K562 (cell line): ENCODE results near the gene PCED1B. TPM values are rescaled to one million over a fixed set of nuclear protein-coding genes. Genes with fewer than 3 reads are reported as not detected.

Experiments
- ATAC-seq: fragments of 200-7000 bp; cut with Tn5 transposase; 3 replicates; pipeline ENCODE4 v1.9.1; 2020; ENCODE audit warnings: moderate library complexity
- BruUV-seq: library from RNA; stranded (reverse); fragments of 400-500 nt; replicated peaks from 2 replicates; lab custom pipeline; 2021; lab: Mats Ljungman, UMichigan
- CTCF ChIA-PET: fragments of 300-600 bp; formaldehyde crosslinking; extraction: SDS; loops from one replicate; lab custom pipeline; 2021; ENCODE audit warnings: low intra/inter-chr PET ratio; lab: Yijun Ruan, JAX
- POLR2A ChIA-PET: fragments of 300-600, 350-650 bp; sonication (Branson Sonifier 250); formaldehyde crosslinking; extraction: SDS; loops from one replicate; lab custom pipeline; 2021; ENCODE audit warnings: antibody characterized with exemption, inconsistent platforms; lab: Yijun Ruan, JAX
- DNase-seq, 4 experiments: peaks; one replicate each; pipeline versions ENCODE4 v3.0.0 to v3.0.0-alpha.2; 2011 to 2018; ENCODE audit warnings: low spot score in 3 of 4, mixed read lengths in 3 of 4; ENCODE audit errors: extremely low read depth in 1 of 4
- FAIRE-seq: peaks from 2 replicates; lab custom pipeline; 2011; peaks lifted over from hg19 to GRCh38; lab: Jason Lieb, UNC
- H2AFZ ChIP-seq: 2 replicates; pipeline ENCODE4 v1.6.0; 2011; ENCODE audit warnings: low read depth, low read length, control low read depth, inconsistent platforms
- H3K27ac ChIP-seq: fragments of 200-600 bp; 3 replicates; pipeline ENCODE4 v1.8.0; 2011; ENCODE audit warnings: low read depth, mild to moderate bottlenecking, control low read depth, inconsistent platforms, low read length, moderate library complexity, mixed read lengths; ENCODE audit errors: extremely low read depth
- H3K27me3 ChIP-seq, 2 experiments: fragments of 300-600 bp in 1 of 2; 2 replicates in 1 of 2; 3 replicates in 1 of 2; pipeline versions ENCODE4 v1.6.0 to v1.8.0; 2011; ENCODE audit warnings: inconsistent platforms in 2 of 2, low read length in 2 of 2, mild to moderate bottlenecking in 1 of 2, mixed read lengths in 1 of 2, moderate library complexity in 1 of 2; ENCODE audit not compliant: control insufficient read depth in 2 of 2, insufficient read depth in 2 of 2
- H3K36me3 ChIP-seq: fragments of 300-600 bp; 3 replicates; pipeline ENCODE4 v1.8.0; 2011; ENCODE audit warnings: mild to moderate bottlenecking, low read length, inconsistent platforms; ENCODE audit not compliant: control insufficient read depth, insufficient read depth
- H3K4me1 ChIP-seq, 2 experiments: fragments of 200-600 bp in 1 of 2; replicated peaks in 1 of 2; 2 replicates in 1 of 2; 3 replicates in 1 of 2; pipeline versions ENCODE4 v1.5.1 to v1.8.0; 2011; ENCODE audit warnings: inconsistent platforms in 2 of 2, low read length in 2 of 2, mild to moderate bottlenecking in 1 of 2, mixed read lengths in 1 of 2, moderate library complexity in 1 of 2; ENCODE audit not compliant: control insufficient read depth in 2 of 2, insufficient read depth in 2 of 2
- H3K4me2 ChIP-seq: 2 replicates; pipeline ENCODE4 v1.6.1; 2011; ENCODE audit warnings: low read length, control low read depth, inconsistent platforms, mixed read lengths; ENCODE audit not compliant: insufficient read depth
- H3K4me3 ChIP-seq: fragments of 200-600 bp; sonication (generic), shearing (Covaris generic); 2 replicates; pipeline ENCODE4 v1.5.1; 2016; ENCODE audit warnings: control low read depth, inconsistent platforms
- H3K79me2 ChIP-seq: fragments of 200-600 bp; 3 replicates; pipeline ENCODE4 v1.8.0; 2011; ENCODE audit warnings: low read length, inconsistent platforms; ENCODE audit not compliant: control insufficient read depth, insufficient read depth
- H3K9ac ChIP-seq, 2 experiments: 2 replicates each; pipeline versions ENCODE4 v1.6.0 to v1.6.1; 2011; ENCODE audit warnings: low read depth in 2 of 2, low read length in 2 of 2, control low read depth in 1 of 2, inconsistent platforms in 1 of 2, mild to moderate bottlenecking in 1 of 2, mixed read lengths in 1 of 2; ENCODE audit not compliant: insufficient read depth in 1 of 2
- H3K9me1 ChIP-seq: one replicate; pipeline ENCODE4 v1.6.0; 2011; ENCODE audit warnings: inconsistent platforms, mild to moderate bottlenecking, low read length, moderate library complexity; ENCODE audit not compliant: control insufficient read depth, insufficient read depth
- H3K9me3 ChIP-seq: replicated peaks from 2 replicates; pipeline ENCODE4 v1.5.1; 2011; ENCODE audit warnings: low read depth, low read length, inconsistent platforms; ENCODE audit not compliant: control insufficient read depth, insufficient read depth
- H4K20me1 ChIP-seq: replicated peaks from 2 replicates; pipeline ENCODE4 v1.6.1; 2011; ENCODE audit warnings: low read length, inconsistent platforms, mixed read lengths; ENCODE audit not compliant: control insufficient read depth, insufficient read depth
- ATF1 ChIP-seq, 2 experiments: fragments of 450-650 bp in 1 of 2; IDR thresholded peaks; 2 replicates each; pipeline ENCODE4 v1.6.1; 2016; ENCODE audit warnings: missing compliant biosample characterization in 1 of 2, missing genetic modification characterization in 1 of 2
- E2F4 ChIP-seq: sonication (generic); formaldehyde crosslinking; IDR thresholded peaks from 2 replicates; pipeline ENCODE4 v1.8.0; 2022; ENCODE audit warnings: mild to moderate bottlenecking, low read depth, missing genetic modification reagents
- ESRRA ChIP-seq: fragments of 450-650 bp; IDR thresholded peaks from 2 replicates; pipeline ENCODE4 v1.6.1; 2014; ENCODE audit warnings: low read depth, mild to moderate bottlenecking, moderate library complexity, borderline replicate concordance
- FUS ChIP-seq: fragments of 200-400 bp; formaldehyde crosslinking; optimal IDR thresholded peaks from 2 replicates; pipeline ENCODE3; 2017; ENCODE audit warnings: low read depth, low read length
- GTF2A2 ChIP-seq: IDR thresholded peaks from 2 replicates; pipeline ENCODE4 v1.6.1; 2016; ENCODE audit warnings: mild to moderate bottlenecking, missing genetic modification characterization, missing compliant biosample characterization
- HMGN3 ChIP-seq: IDR thresholded peaks from 2 replicates; pipeline ENCODE4 v1.6.1; 2011; ENCODE audit warnings: borderline replicate concordance, low read depth, mild to moderate bottlenecking, mixed read lengths, low read length; ENCODE audit not compliant: insufficient read length; ENCODE audit errors: extremely low read depth
- ILK ChIP-seq: fragments of 450-650 bp; IDR thresholded peaks from 2 replicates; pipeline ENCODE4 v1.6.1; 2016; ENCODE audit warnings: missing genetic modification characterization, low read depth, mild to moderate bottlenecking, missing compliant biosample characterization, moderate library complexity, borderline replicate concordance
- NCOR1 ChIP-seq: fragments of 450-650 bp; IDR thresholded peaks from 2 replicates; pipeline ENCODE4 v1.6.1; 2016; ENCODE audit warnings: mild to moderate bottlenecking, moderate library complexity
- PTBP1 ChIP-seq: fragments of 200-400 bp; formaldehyde crosslinking; IDR thresholded peaks from 2 replicates; pipeline ENCODE4 v1.6.1; 2017; ENCODE audit warnings: low read depth, low read length
- RAD21 ChIP-seq, 2 experiments: fragments of 250-450 bp in 1 of 2; fragments of 450-650 bp in 1 of 2; sonication (Bioruptor Pico) in 1 of 2; formaldehyde crosslinking in 1 of 2; IDR thresholded peaks in 1 of 2; conservative IDR thresholded peaks in 1 of 2; 2 replicates each; pipeline versions ENCODE4 v1.4.0 to v1.8.0; 2020 to 2022; ENCODE audit warnings: mild to moderate bottlenecking in 2 of 2, moderate library complexity in 1 of 2
- RFX5 ChIP-seq: IDR thresholded peaks from 2 replicates; pipeline ENCODE4 v1.6.1; 2011; ENCODE audit warnings: low read depth, mild to moderate bottlenecking, improper control_type of control experiment, low read length
- U2AF2 ChIP-seq: fragments of 200-400 bp; formaldehyde crosslinking; optimal IDR thresholded peaks from 2 replicates; pipeline ENCODE3; 2017; ENCODE audit warnings: low read depth, mild to moderate bottlenecking, low read length
- ZBTB17 ChIP-seq: fragments of 450-650 bp; formaldehyde crosslinking; IDR thresholded peaks from 2 replicates; pipeline ENCODE4 v1.4.0; 2020; ENCODE audit warnings: mild to moderate bottlenecking
- ZNF311 ChIP-seq: fragments of 250-450 bp; sonication (Bioruptor Pico); IDR thresholded peaks from 2 replicates; pipeline ENCODE4 v1.4.0; 2020; ENCODE audit warnings: mild to moderate bottlenecking, moderate library complexity
- ZNF354B ChIP-seq: fragments of 250-450 bp; sonication (Bioruptor Pico); IDR thresholded peaks from 2 replicates; pipeline ENCODE4 v1.4.0; 2020
- WGBS: fragments of 100-300 bp; shearing (Covaris generic); methylation state at CpG from one replicate; pipeline ENCODE4 v1.1.6; 2016; ENCODE audit warnings: low coverage, mixed read lengths; ENCODE audit not compliant: insufficient coverage; ENCODE audit errors: missing lambda C conversion rate; 5-methylcytosine and 5-hydroxymethylcytosine counted together
- in situ Hi-C: fragments of 300-500 bp; cut with MboI; formaldehyde crosslinking; loops from 4 replicates; pipeline ENCODE4 v1.15.0; 2018; ENCODE audit warnings: inconsistent platforms, mixed read lengths
- intact Hi-C: fragments of 100-400 bp; cut with micrococcal nuclease; formaldehyde crosslinking; loops from 2 replicates; pipeline ENCODE4 v1.14.2; 2022
- polyA plus RNA-seq, 8 experiments: library from polyadenylated mRNA; depleted of rRNA in 4 of 8; stranded (reverse) in 5 of 8; unstranded in 3 of 8; fragments of >200 nt; fragmentation: Nextera tagmentation in 2 of 8; fragmentation: Illumina TruSeq in 1 of 8; extraction: Ambion mirVana in 2 of 8; extraction: Trizol in 1 of 8; gene quantifications; 2 replicates each; pipeline versions ENCODE4 v1.2.1 to v1.2.3, GENCODE V29; 2011 to 2014; ENCODE audit warnings: inconsistent platforms in 1 of 8, missing spikeins in 1 of 8
- total RNA-seq, 7 experiments: library from RNA; depleted of rRNA in 6 of 7; stranded (reverse); fragments of >200 nt in 6 of 7; fragmentation: Illumina TruSeq in 2 of 7; extraction: Trizol in 2 of 7; gene quantifications; 2 replicates each; pipeline versions ENCODE4 v1.2.1 to v1.2.3, GENCODE V29; 2011 to 2021; ENCODE audit warnings: low replicate concordance in 1 of 7
- TF ChIP-seq, protein P1 (sequence below): fragments of 250-450 bp; sonication (Bioruptor Pico); IDR thresholded peaks from 2 replicates; pipeline ENCODE4 v1.8.0; 2021; ENCODE audit warnings: borderline replicate concordance, mild to moderate bottlenecking, moderate library complexity; ENCODE audit not compliant: poor library complexity, severe bottlenecking
- TF ChIP-seq, protein P2 (sequence below): fragments of 150-350 bp; IDR thresholded peaks from 2 replicates; pipeline ENCODE4 v1.6.1; 2014; ENCODE audit warnings: low read depth, mild to moderate bottlenecking, low read length, borderline replicate concordance

The PCED1B gene
- total and polyA plus RNA-seq, 9 of the 15 experiments (the other 6 are each of a cell fraction or from before 2014, with no cell fraction given), result 1.2 to 9.3 (median 2.5) TPM

- ChIA-PET CTCF (no interaction called here), POLR2A (no interaction called here)
- H3K9me1 ChIP-seq, result peaks cover 3% of the 10 kb centered on the region
- no peak for ATAC-seq
- intact Hi-C loops (no loop called here), in situ Hi-C loops (no loop called here)
- no TSS peak for BruUV-seq
- H4K20me1 ChIP-seq, result no peaks in the 10 kb centered on the region
- DNase-seq, result no peak
- 98% methylated on average over 5 of the region's 6 CpGs for WGBS
- no peak overlapping the region; the same call in 1 of the 2 replicates for H3K4me2 ChIP-seq
- no peaks in the 10 kb centered on the region; the same call in 1 of the 2 replicates for H3K9me3 ChIP-seq
- H3K79me2 ChIP-seq, result no peaks in the 10 kb centered on the region
- H3K4me1 ChIP-seq, result peaks cover 8 to 46% of the 10 kb centered on the region in 2 experiments
- no peak overlapping the region for H3K4me3 ChIP-seq
- no peaks in the 10 kb centered on the region for H3K36me3 ChIP-seq
- no peaks in the 10 kb centered on the region for H3K27me3 ChIP-seq
- FAIRE-seq, result no peak
- H2AFZ ChIP-seq, result peak overlapping the region; percentile 78; the same call in 1 of the 2 replicates
- no peak overlapping the region; the same call in 2 of the 3 replicates for H3K27ac ChIP-seq
- no peak overlapping the region; a peak in 2 of 4 replicates for H3K9ac ChIP-seq
- TF ChIP-seq E2F4 (CRISPR knock-in tag), result no peak
- TF ChIP-seq, protein P1, sequence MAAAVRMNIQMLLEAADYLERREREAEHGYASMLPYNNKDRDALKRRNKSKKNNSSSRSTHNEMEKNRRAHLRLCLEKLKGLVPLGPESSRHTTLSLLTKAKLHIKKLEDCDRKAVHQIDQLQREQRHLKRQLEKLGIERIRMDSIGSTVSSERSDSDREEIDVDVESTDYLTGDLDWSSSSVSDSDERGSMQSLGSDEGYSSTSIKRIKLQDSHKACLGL, result no peak
- no peak for TF ChIP-seq NCOR1
- TF ChIP-seq PTBP1, result no peak
- no peak for TF ChIP-seq GTF2A2 (tag)
- TF ChIP-seq, protein P2, sequence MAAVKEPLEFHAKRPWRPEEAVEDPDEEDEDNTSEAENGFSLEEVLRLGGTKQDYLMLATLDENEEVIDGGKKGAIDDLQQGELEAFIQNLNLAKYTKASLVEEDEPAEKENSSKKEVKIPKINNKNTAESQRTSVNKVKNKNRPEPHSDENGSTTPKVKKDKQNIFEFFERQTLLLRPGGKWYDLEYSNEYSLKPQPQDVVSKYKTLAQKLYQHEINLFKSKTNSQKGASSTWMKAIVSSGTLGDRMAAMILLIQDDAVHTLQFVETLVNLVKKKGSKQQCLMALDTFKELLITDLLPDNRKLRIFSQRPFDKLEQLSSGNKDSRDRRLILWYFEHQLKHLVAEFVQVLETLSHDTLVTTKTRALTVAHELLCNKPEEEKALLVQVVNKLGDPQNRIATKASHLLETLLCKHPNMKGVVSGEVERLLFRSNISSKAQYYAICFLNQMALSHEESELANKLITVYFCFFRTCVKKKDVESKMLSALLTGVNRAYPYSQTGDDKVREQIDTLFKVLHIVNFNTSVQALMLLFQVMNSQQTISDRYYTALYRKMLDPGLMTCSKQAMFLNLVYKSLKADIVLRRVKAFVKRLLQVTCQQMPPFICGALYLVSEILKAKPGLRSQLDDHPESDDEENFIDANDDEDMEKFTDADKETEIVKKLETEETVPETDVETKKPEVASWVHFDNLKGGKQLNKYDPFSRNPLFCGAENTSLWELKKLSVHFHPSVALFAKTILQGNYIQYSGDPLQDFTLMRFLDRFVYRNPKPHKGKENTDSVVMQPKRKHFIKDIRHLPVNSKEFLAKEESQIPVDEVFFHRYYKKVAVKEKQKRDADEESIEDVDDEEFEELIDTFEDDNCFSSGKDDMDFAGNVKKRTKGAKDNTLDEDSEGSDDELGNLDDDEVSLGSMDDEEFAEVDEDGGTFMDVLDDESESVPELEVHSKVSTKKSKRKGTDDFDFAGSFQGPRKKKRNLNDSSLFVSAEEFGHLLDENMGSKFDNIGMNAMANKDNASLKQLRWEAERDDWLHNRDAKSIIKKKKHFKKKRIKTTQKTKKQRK, result no peak
- no peak for TF ChIP-seq ZNF311 (CRISPR knock-in tag)
- TF ChIP-seq U2AF2, result no peak
- TF ChIP-seq ESRRA, result no peak
- no peak for TF ChIP-seq RFX5
- no peak for TF ChIP-seq RAD21 (CRISPR knock-in tag; conservative IDR thresholded peaks at IDR 0.05 in 1 of 2, IDR thresholded peaks at IDR 0.05 in 1 of 2)
- no peak for TF ChIP-seq ILK
- no peak for TF ChIP-seq ZNF354B (CRISPR knock-in tag)
- no peak for TF ChIP-seq ZBTB17 (CRISPR knock-in tag)
- no peak for TF ChIP-seq FUS
- TF ChIP-seq HMGN3, result no peak
- no peak for TF ChIP-seq ATF1 (CRISPR knock-in tag; IDR thresholded peaks at IDR 0.05)
- TF ChIP-seq ATF1 (tag; IDR thresholded peaks at IDR 0.05), result no peak
Measured at GRCh38 chr12:47209014-47209413, 129.6 kb downstream of the PCED1B start.
